ENCODE measurements around the gene LHFPL3. TPM values are rescaled to one million over a fixed set of nuclear protein-coding genes. Genes with fewer than 3 reads are reported as not detected.

The LHFPL3 gene
- polyA plus RNA-seq, 1 of the 3 experiments (the other 2 are of a cell fraction) = not detected

- H3K27me3 ChIP-seq (ENCODE audit: insufficient read depth) = no peaks in the 10 kb centered on the region
- no peaks in the 10 kb centered on the region for H3K79me2 ChIP-seq (ENCODE audit: insufficient read depth)
- WGBS (ENCODE audit: low lambda C conversion rate) = 85% methylated on average over 5 of the region's 5 CpGs
- no peak overlapping the region for H3K4me3 ChIP-seq (ENCODE audit: low read depth in 2 of 2, low read length in 1 of 2)
- DNase-seq = no peak
- H3K9me3 ChIP-seq = no peaks in the 10 kb centered on the region
- ChIA-PET CTCF (interaction anchor here (0.7 to 2.0 kb wide), 2 partner anchors 31 to 66 kb away, joined by 3 to 6 read pairs; no protein-coding TSS in a partner anchor), POLR2A (no interaction called here)
- H3F3A ChIP-seq (replicated peaks; ENCODE audit: insufficient read depth) = peaks cover 8% of the 10 kb centered on the region
- H3K9ac ChIP-seq = no peak overlapping the region
- no peak overlapping the region for H3K4me2 ChIP-seq
- no peaks in the 10 kb centered on the region for H3K36me3 ChIP-seq (replicated peaks in 1 of 2; ENCODE audit: control insufficient read depth in 1 of 2, insufficient read depth in 2 of 2, low read length in 1 of 2)
- peaks cover 5 to 7% of the 10 kb centered on the region in 2 experiments; a peak in 3 of 4 replicates for H3K4me1 ChIP-seq (ENCODE audit: control insufficient read depth in 1 of 2, insufficient read depth in 2 of 2, low read depth in 1 of 2, low read length in 1 of 2)
- no peak for TF ChIP-seq IRF3 (IDR thresholded peaks at IDR 0.05; ENCODE audit: low read depth, low read length)
- no peak for TF ChIP-seq POLR2AphosphoS5 (IDR thresholded peaks at IDR 0.05; ENCODE audit: low read depth, low read length)
- no peak for TF ChIP-seq TEAD4 (IDR thresholded peaks at IDR 0.05; ENCODE audit: borderline replicate concordance, insufficient read depth)
- no peak for TF ChIP-seq USF2 (IDR thresholded peaks at IDR 0.05; ENCODE audit: borderline replicate concordance, low read depth, low read length)
- TF ChIP-seq EP300 (IDR thresholded peaks at IDR 0.05; ENCODE audit: borderline replicate concordance in 1 of 2, low read depth in 1 of 2, low read length in 1 of 2) = no peak
- no peak for TF ChIP-seq GABPA (IDR thresholded peaks at IDR 0.05; ENCODE audit: low read depth)
- no peak for TF ChIP-seq PBX3 (IDR thresholded peaks at IDR 0.05)
- TF ChIP-seq NRF1 (IDR thresholded peaks at IDR 0.05; ENCODE audit: low read depth, low read length) = no peak
- TF ChIP-seq RXRA (IDR thresholded peaks at IDR 0.05; ENCODE audit: borderline replicate concordance, low read depth) = no peak
- TF ChIP-seq MEF2A (IDR thresholded peaks at IDR 0.05; ENCODE audit: borderline replicate concordance, low read depth) = no peak
- TF ChIP-seq RAD21 (IDR thresholded peaks at IDR 0.05; ENCODE audit: low read length) = no peak
- no peak for TF ChIP-seq FOXM1 (IDR thresholded peaks at IDR 0.05; ENCODE audit: low read depth)
- no peak for TF ChIP-seq FOSL2 (IDR thresholded peaks at IDR 0.05; ENCODE audit: borderline replicate concordance, low read depth)
- no peak for TF ChIP-seq FOXJ3 (CRISPR knock-in tag; IDR thresholded peaks at IDR 0.05)
- no peak for TF ChIP-seq SMC3 (IDR thresholded peaks at IDR 0.05; ENCODE audit: low read depth, low read length)
- no peak for TF ChIP-seq JUND (IDR thresholded peaks at IDR 0.05)
- TF ChIP-seq RFX5 (IDR thresholded peaks at IDR 0.05; ENCODE audit: low read length) = no peak
- H2AFZ ChIP-seq (ENCODE audit: low read depth) = no peak overlapping the region
- H4K20me1 ChIP-seq (ENCODE audit: insufficient read depth) = no peaks in the 10 kb centered on the region
- no peak overlapping the region for H3K27ac ChIP-seq (ENCODE audit: low read depth in 2 of 2, low read length in 1 of 2)
- no peaks in the 10 kb centered on the region for H3K9me2 ChIP-seq
These were observed 621.6 kb downstream of the LHFPL3 start for GRCh38 chr7:104950006-104950405.

Data from SK-N-SH (cell line).